ENCODE measurements around the gene LIG3.

- TF ChIP-seq CTCF (IDR thresholded peaks at IDR 0.05; ENCODE audit: low read depth, low read length, poor library complexity, severe bottlenecking) (no peak), EZH2phosphoT487 (IDR thresholded peaks at IDR 0.05; ENCODE audit: borderline replicate concordance, low read length) (no peak)
Observed at GRCh38 chr17:35041390-35041789, 61.1 kb downstream of the LIG3 start.
